ENCODE measurements around the gene TMEM62.
"Not testable (repeated sequence)": the region's sequence is repeated elsewhere in the genome, so short reads cannot be mapped to it uniquely, and the experiment has no call there.

TMEM62 gene

DNA sequence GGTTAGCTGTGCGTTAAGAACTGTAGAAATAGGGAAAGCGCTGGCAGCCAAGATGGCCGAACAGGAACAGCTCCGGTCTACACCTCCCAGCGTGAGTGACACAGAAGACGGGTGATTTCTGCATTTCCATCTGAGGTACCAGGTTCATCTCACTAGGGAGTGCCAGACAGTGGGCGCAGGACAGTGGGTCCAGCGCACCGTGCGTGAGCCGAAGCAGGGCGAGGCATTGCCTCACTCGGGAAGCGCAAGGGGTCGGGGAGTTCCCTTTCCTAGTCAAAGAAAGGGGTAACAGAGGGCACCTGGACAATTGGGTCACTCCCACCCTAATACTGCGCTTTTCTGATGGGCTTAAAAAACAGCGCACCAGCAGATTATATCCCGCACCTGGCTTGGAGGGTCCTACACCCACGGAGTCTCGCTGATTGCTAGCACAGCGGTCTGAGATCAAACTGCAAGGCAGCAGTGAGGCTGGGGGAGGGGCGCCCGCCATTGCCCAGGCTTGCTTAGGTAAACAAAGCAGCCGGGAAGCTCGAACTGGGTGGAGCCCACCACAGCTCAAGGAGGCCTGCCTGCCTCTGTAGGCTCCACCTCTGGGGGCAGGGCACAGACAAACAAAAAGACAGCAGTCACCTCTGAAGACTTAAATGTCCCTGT, 42.4 kb downstream of the TMEM62 start:
- H3K14ac ChIP-seq (ENCODE audit: low read length); H4K91ac ChIP-seq (ENCODE audit: low read depth, low read length); H3K23ac ChIP-seq (ENCODE audit: low read length); DNase-seq; H3K4me3 ChIP-seq (ENCODE audit: low read depth, low read length); H3K4me1 ChIP-seq (ENCODE audit: control insufficient read depth in 1 of 2, insufficient read depth in 2 of 2, low read length in 2 of 2); H4K8ac ChIP-seq (ENCODE audit: low read depth, low read length); H2BK5ac ChIP-seq (ENCODE audit: low read depth, low read length, poor library complexity); H3K9me3 ChIP-seq (ENCODE audit: insufficient read depth, low read depth, low read length); H3K9ac ChIP-seq (ENCODE audit: low read length); H3K27ac ChIP-seq (ENCODE audit: low read depth, low read length); H3K4me2 ChIP-seq (ENCODE audit: low read length); H3K4ac ChIP-seq (ENCODE audit: low read depth, low read length); H3K79me1 ChIP-seq (ENCODE audit: low read length); H3K79me2 ChIP-seq (ENCODE audit: control insufficient read depth, insufficient read depth, low read length, poor library complexity); H3K18ac ChIP-seq (ENCODE audit: low read length); H4K12ac ChIP-seq (ENCODE audit: low read depth, low read length); H2AK5ac ChIP-seq (ENCODE audit: low read length); H2BK12ac ChIP-seq (ENCODE audit: low read length); H2BK120ac ChIP-seq (ENCODE audit: insufficient read depth, low read length, poor library complexity); H3K27me3 ChIP-seq (ENCODE audit: insufficient read depth, low read length); H2AFZ ChIP-seq (ENCODE audit: insufficient read depth, low read length, poor library complexity): not testable (repeated sequence)
- WGBS (ENCODE audit: extremely low coverage, insufficient coverage, insufficient read length) = no CpG with 5 or more reads among the region's 25 CpGs
- H3K36me3 ChIP-seq (ENCODE audit: control insufficient read depth in 1 of 2, insufficient read depth in 2 of 2, low read length in 2 of 2) = peaks cover 9 to 10% of the 10 kb centered on the region in 2 experiments

DNA sequence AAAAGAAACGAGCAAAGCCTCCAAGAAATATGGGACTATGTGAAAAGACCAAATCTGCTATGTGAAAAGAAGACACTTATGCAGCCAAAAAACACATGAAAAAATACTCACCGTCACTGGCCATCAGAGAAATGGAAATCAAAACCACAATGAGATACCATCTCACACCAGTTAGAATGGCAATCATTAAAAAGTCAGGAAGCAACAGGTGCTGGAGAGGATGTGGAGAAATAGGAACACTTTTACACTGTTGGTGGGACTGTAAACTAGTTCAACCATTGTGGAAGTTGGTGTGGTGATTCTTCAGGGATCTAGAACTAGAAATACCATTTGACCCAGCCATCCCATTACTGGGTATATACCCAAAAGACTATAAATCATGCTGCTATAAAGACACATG, 43.8 kb downstream of the TMEM62 start:
- WGBS (ENCODE audit: extremely low coverage, insufficient coverage, insufficient read length) = no CpG with 5 or more reads among the region's 2 CpGs

GRCh38 chr15:43183270-43183669, 49.9 kb downstream of the TMEM62 start:
- no peak overlapping the region for H3K18ac ChIP-seq (ENCODE audit: low read length)
- no peak overlapping the region for H2BK120ac ChIP-seq (ENCODE audit: insufficient read depth, low read length, poor library complexity)
- H3K27me3 ChIP-seq (ENCODE audit: insufficient read depth, low read length) = no peaks in the 10 kb centered on the region
- no peak for DNase-seq
- H2BK5ac ChIP-seq (ENCODE audit: low read depth, low read length, poor library complexity) = no peak overlapping the region
- H2AK5ac ChIP-seq (ENCODE audit: low read length) = no peak overlapping the region
- no CpG with 5 or more reads among the region's 3 CpGs for WGBS (ENCODE audit: extremely low coverage, insufficient coverage, insufficient read length)
- no peak overlapping the region for H3K4ac ChIP-seq (ENCODE audit: low read depth, low read length)
- H3K14ac ChIP-seq (ENCODE audit: low read length) = no peak overlapping the region
- H3K9me3 ChIP-seq (ENCODE audit: insufficient read depth, low read depth, low read length) = no peaks in the 10 kb centered on the region
- H3K4me2 ChIP-seq (ENCODE audit: low read length) = no peak overlapping the region
- H3K27ac ChIP-seq (ENCODE audit: low read depth, low read length) = no peak overlapping the region
- H3K79me1 ChIP-seq (ENCODE audit: low read length) = peaks cover 4% of the 10 kb centered on the region
- H4K8ac ChIP-seq (ENCODE audit: low read depth, low read length) = no peak overlapping the region
- no peak overlapping the region for H2BK12ac ChIP-seq (ENCODE audit: low read length)
- peaks cover 4% of the 10 kb centered on the region for H3K79me2 ChIP-seq (ENCODE audit: control insufficient read depth, insufficient read depth, low read length, poor library complexity)
- peaks cover 5 to 9% of the 10 kb centered on the region in 2 experiments for H3K36me3 ChIP-seq (ENCODE audit: control insufficient read depth in 1 of 2, insufficient read depth in 2 of 2, low read length in 2 of 2)
- no peak overlapping the region for H3K4me3 ChIP-seq (ENCODE audit: low read depth, low read length)
- H4K12ac ChIP-seq (ENCODE audit: low read depth, low read length) = no peak overlapping the region
- H3K9ac ChIP-seq (ENCODE audit: low read length) = no peak overlapping the region
- H4K91ac ChIP-seq (ENCODE audit: low read depth, low read length) = no peak overlapping the region
- no peak overlapping the region for H2AFZ ChIP-seq (ENCODE audit: insufficient read depth, low read length, poor library complexity)
- H3K4me1 ChIP-seq (ENCODE audit: control insufficient read depth in 1 of 2, insufficient read depth in 2 of 2, low read length in 2 of 2) = peaks cover 0 to 5% of the 10 kb centered on the region in 2 experiments
- H3K23ac ChIP-seq (ENCODE audit: low read length) = no peak overlapping the region

More for the DNA sequence above, 43.8 kb downstream of the TMEM62 start:
- not testable (repeated sequence) for H4K91ac ChIP-seq (ENCODE audit: low read depth, low read length); H3K27me3 ChIP-seq (ENCODE audit: insufficient read depth, low read length); H3K4ac ChIP-seq (ENCODE audit: low read depth, low read length); H2BK120ac ChIP-seq (ENCODE audit: insufficient read depth, low read length, poor library complexity); H3K9ac ChIP-seq (ENCODE audit: low read length); H2AFZ ChIP-seq (ENCODE audit: insufficient read depth, low read length, poor library complexity); H4K8ac ChIP-seq (ENCODE audit: low read depth, low read length); H3K9me3 ChIP-seq (ENCODE audit: insufficient read depth, low read depth, low read length); H3K18ac ChIP-seq (ENCODE audit: low read length); H3K79me1 ChIP-seq (ENCODE audit: low read length); H3K4me3 ChIP-seq (ENCODE audit: low read depth, low read length); H3K4me1 ChIP-seq (ENCODE audit: control insufficient read depth in 1 of 2, insufficient read depth in 2 of 2, low read length in 2 of 2); H4K12ac ChIP-seq (ENCODE audit: low read depth, low read length); H3K4me2 ChIP-seq (ENCODE audit: low read length); H2BK5ac ChIP-seq (ENCODE audit: low read depth, low read length, poor library complexity); H3K23ac ChIP-seq (ENCODE audit: low read length); H2AK5ac ChIP-seq (ENCODE audit: low read length); H2BK12ac ChIP-seq (ENCODE audit: low read length); DNase-seq; H3K27ac ChIP-seq (ENCODE audit: low read depth, low read length); H3K14ac ChIP-seq (ENCODE audit: low read length); H3K79me2 ChIP-seq (ENCODE audit: control insufficient read depth, insufficient read depth, low read length, poor library complexity)
- peaks cover 8 to 10% of the 10 kb centered on the region in 2 experiments for H3K36me3 ChIP-seq (ENCODE audit: control insufficient read depth in 1 of 2, insufficient read depth in 2 of 2, low read length in 2 of 2)

DNA sequence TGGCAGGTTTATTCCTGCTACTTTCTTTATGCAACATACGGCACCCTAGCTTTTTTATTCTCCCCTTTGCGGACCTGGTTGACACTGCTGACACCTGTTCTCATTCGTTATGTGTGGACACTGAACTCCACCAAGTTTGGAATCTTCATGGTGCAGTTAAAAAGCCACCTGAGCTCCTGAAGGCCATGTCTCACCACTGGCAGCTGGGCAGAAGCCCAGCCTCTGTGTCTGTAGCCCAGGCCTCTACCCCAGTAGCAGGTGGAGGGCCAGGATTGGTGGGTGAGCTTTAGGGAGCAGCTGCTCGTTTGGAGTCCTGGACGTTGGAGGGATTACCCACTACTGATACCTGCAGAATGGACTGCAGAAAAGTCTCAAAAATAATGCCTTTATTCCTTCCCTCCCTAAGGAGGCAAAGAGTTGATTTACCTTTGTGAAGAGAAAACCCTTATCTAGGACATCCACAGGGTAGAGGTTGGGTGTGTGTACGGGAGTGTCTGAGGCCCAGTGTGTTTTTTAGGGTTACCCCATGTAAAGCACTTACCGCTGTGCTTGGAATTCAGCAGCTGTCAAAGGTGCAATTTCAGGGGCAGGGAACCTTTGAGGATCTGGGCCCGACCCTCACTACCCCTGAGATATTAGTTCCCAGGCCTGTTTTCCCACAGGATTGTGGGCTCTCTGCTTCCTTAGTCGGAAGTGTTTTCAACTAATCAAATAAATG, 51.2 kb downstream of the TMEM62 start:
- no CpG with 5 or more reads among the region's 9 CpGs for WGBS (ENCODE audit: extremely low coverage, insufficient coverage, insufficient read length)
- H3K4me2 ChIP-seq (ENCODE audit: low read length) = peak overlapping the region; percentile 95
- no peak for DNase-seq

More for the DNA sequence above, 51.2 kb downstream of the TMEM62 start:
- H3K27ac ChIP-seq (ENCODE audit: low read depth, low read length) = no peak overlapping the region
- no peak overlapping the region for H3K4ac ChIP-seq (ENCODE audit: low read depth, low read length)
- no peaks in the 10 kb centered on the region for H3K27me3 ChIP-seq (ENCODE audit: insufficient read depth, low read length)
- no peak overlapping the region for H4K12ac ChIP-seq (ENCODE audit: low read depth, low read length)
- H2AFZ ChIP-seq (ENCODE audit: insufficient read depth, low read length, poor library complexity) = no peak overlapping the region
- no peak overlapping the region for H2BK5ac ChIP-seq (ENCODE audit: low read depth, low read length, poor library complexity)
- no peak overlapping the region for H3K14ac ChIP-seq (ENCODE audit: low read length)
- H2AK5ac ChIP-seq (ENCODE audit: low read length) = no peak overlapping the region
- peak overlapping the region; percentile 91 for H3K4me3 ChIP-seq (ENCODE audit: low read depth, low read length)
- H3K79me2 ChIP-seq (ENCODE audit: control insufficient read depth, insufficient read depth, low read length, poor library complexity) = peaks cover 4% of the 10 kb centered on the region
- no peak overlapping the region for H3K23ac ChIP-seq (ENCODE audit: low read length)
- no peak overlapping the region for H3K18ac ChIP-seq (ENCODE audit: low read length)
- H4K91ac ChIP-seq (ENCODE audit: low read depth, low read length) = no peak overlapping the region
- no peak overlapping the region for H3K9ac ChIP-seq (ENCODE audit: low read length)
- no peak overlapping the region for H2BK120ac ChIP-seq (ENCODE audit: insufficient read depth, low read length, poor library complexity)
- peaks cover 0 to 5% of the 10 kb centered on the region in 2 experiments for H3K4me1 ChIP-seq (ENCODE audit: control insufficient read depth in 1 of 2, insufficient read depth in 2 of 2, low read length in 2 of 2)
- peaks cover 7 to 9% of the 10 kb centered on the region in 2 experiments for H3K36me3 ChIP-seq (ENCODE audit: control insufficient read depth in 1 of 2, insufficient read depth in 2 of 2, low read length in 2 of 2)
- H3K79me1 ChIP-seq (ENCODE audit: low read length) = peaks cover 4% of the 10 kb centered on the region
- no peaks in the 10 kb centered on the region for H3K9me3 ChIP-seq (ENCODE audit: insufficient read depth, low read depth, low read length)
- H2BK12ac ChIP-seq (ENCODE audit: low read length) = no peak overlapping the region
- peak overlapping the region; percentile 68 for H4K8ac ChIP-seq (ENCODE audit: low read depth, low read length)
